ENCODE measurements around the gene REEP2. TPM values are rescaled to one million over a fixed set of nuclear protein-coding genes. Genes with fewer than 3 reads are reported as not detected.
"Not testable (repeated sequence)": the region's sequence is repeated elsewhere in the genome, so short reads cannot be mapped to it uniquely, and the experiment has no call there.

The REEP2 gene
- total RNA-seq, 3 donors from 2014 or later, result 0.88 to 2.7 (median 0.98) TPM

- DNase-seq (ENCODE audit: low spot score in 2 of 2), result no peak
- TF ChIP-seq CTCF (IDR thresholded peaks at IDR 0.05), result no peak
- no peak for TF ChIP-seq POLR2AphosphoS5 (IDR thresholded peaks at IDR 0.05)
- TF ChIP-seq POLR2A (IDR thresholded peaks at IDR 0.05), result no peak
- Histone ChIP-seq H3K4me1 (no peaks in the 10 kb centered on the region), H3K4me3 (no peak overlapping the region), H3K27ac (no peak overlapping the region), H3K9me3 (no peaks in the 10 kb centered on the region), H3K27me3 (no peaks in the 10 kb centered on the region), H3K36me3 (no peaks in the 10 kb centered on the region)
- intact Hi-C loops (cut with DNase I; ENCODE audit: low total_unique reads), result no loop called here
These were observed 30.8 kb upstream of the REEP2 start for GRCh38 chr5:138408023-138408422.

GRCh38 chr5:138410996-138411640 is 27.7 kb upstream of the REEP2 start:
- H3K27ac ChIP-seq; H3K27me3 ChIP-seq; H3K36me3 ChIP-seq; intact Hi-C loops (cut with DNase I; ENCODE audit: low total_unique reads); H3K4me3 ChIP-seq; H3K4me1 ChIP-seq; H3K9me3 ChIP-seq: not testable (repeated sequence)
- DNase-seq (ENCODE audit: low spot score in 2 of 2), result peak; percentile 30 to 54
- peak; percentile 11 to 48 (median 39) for TF ChIP-seq CTCF (IDR thresholded peaks at IDR 0.05)

GRCh38 chr5:138418444-138418843 is 20.4 kb upstream of the REEP2 start:
- peaks cover 14% of the 10 kb centered on the region for H3K36me3 ChIP-seq

GRCh38 chr5:138425079-138425478 is 13.8 kb upstream of the REEP2 start:
- no peak overlapping the region for H3K4me3 ChIP-seq
- TF ChIP-seq CTCF (IDR thresholded peaks at IDR 0.05) (no peak), POLR2AphosphoS5 (IDR thresholded peaks at IDR 0.05) (no peak), POLR2A (IDR thresholded peaks at IDR 0.05) (no peak)
- no peaks in the 10 kb centered on the region for H3K4me1 ChIP-seq
- H3K9me3 ChIP-seq, result no peaks in the 10 kb centered on the region
- H3K27ac ChIP-seq, result no peak overlapping the region
- intact Hi-C loops (cut with DNase I; ENCODE audit: low total_unique reads), result no loop called here
- no peaks in the 10 kb centered on the region for H3K27me3 ChIP-seq
- no peak for DNase-seq (ENCODE audit: low spot score in 2 of 2)
- peaks cover 16% of the 10 kb centered on the region for H3K36me3 ChIP-seq

More at GRCh38 chr5:138418444-138418843, 20.4 kb upstream of the REEP2 start:
- intact Hi-C loops (cut with DNase I; ENCODE audit: low total_unique reads), result no loop called here
- Histone ChIP-seq H3K27ac (no peak overlapping the region), H3K27me3 (no peaks in the 10 kb centered on the region), H3K9me3 (no peaks in the 10 kb centered on the region), H3K4me3 (no peak overlapping the region), H3K4me1 (no peaks in the 10 kb centered on the region)
- TF ChIP-seq CTCF (IDR thresholded peaks at IDR 0.05) (no peak), POLR2A (IDR thresholded peaks at IDR 0.05) (no peak), POLR2AphosphoS5 (IDR thresholded peaks at IDR 0.05) (no peak)
- no peak for DNase-seq (ENCODE audit: low spot score in 2 of 2)

- no peak for TF ChIP-seq CTCF (IDR thresholded peaks at IDR 0.05)
- no peak for TF ChIP-seq POLR2A (IDR thresholded peaks at IDR 0.05)
- no peak for TF ChIP-seq POLR2AphosphoS5 (IDR thresholded peaks at IDR 0.05)
- intact Hi-C loops (cut with DNase I; ENCODE audit: low total_unique reads), result no loop called here
- DNase-seq (ENCODE audit: low spot score in 2 of 2), result no peak
These were observed 2.9 kb upstream of the REEP2 start for GRCh38 chr5:138435943-138436342.

More at GRCh38 chr5:138435943-138436342, 2.9 kb upstream of the REEP2 start:
- Histone ChIP-seq H3K4me1 (peaks cover 4 to 6% of the 10 kb centered on the region in 2 donors), H3K4me3 (no peak overlapping the region), H3K36me3 (peaks cover 7% of the 10 kb centered on the region), H3K9me3 (no peaks in the 10 kb centered on the region), H3K27ac (no peak overlapping the region), H3K27me3 (no peaks in the 10 kb centered on the region)
